ENCODE results near the gene MTAP.

The MTAP gene

GRCh38 chr9:21969011-21969940 is 166.8 kb downstream of the MTAP start:
- no peak for DNase-seq (ENCODE audit: low spot score)

- DNase-seq (ENCODE audit: low spot score), result no peak
These were observed 167.7 kb downstream of the MTAP start for GRCh38 chr9:21969951-21970799.

- no peak for DNase-seq (ENCODE audit: low spot score)
These were observed 168.6 kb downstream of the MTAP start for GRCh38 chr9:21970800-21971640.

- no peak for DNase-seq (ENCODE audit: low spot score)
These were observed 169.9 kb downstream of the MTAP start for GRCh38 chr9:21972361-21972760.

- no peak for DNase-seq (ENCODE audit: low spot score)
These were observed 171.9 kb downstream of the MTAP start for GRCh38 chr9:21974343-21974721.

GRCh38 chr9:21974722-21975409 is 172.4 kb downstream of the MTAP start:
- peak; percentile 25 for DNase-seq (ENCODE audit: low spot score)

- no peak for DNase-seq (ENCODE audit: low spot score)
These were observed 174.0 kb downstream of the MTAP start for GRCh38 chr9:21976334-21976875.

GRCh38 chr9:21982391-21982790 is 180.0 kb downstream of the MTAP start:
- DNase-seq (ENCODE audit: low spot score), result no peak

- no peak for DNase-seq (ENCODE audit: low spot score)
These were observed 180.6 kb downstream of the MTAP start for GRCh38 chr9:21982861-21983560.

GRCh38 chr9:21983561-21983935 is 181.1 kb downstream of the MTAP start:
- no peak for DNase-seq (ENCODE audit: low spot score)

GRCh38 chr9:21984101-21984500 is 181.7 kb downstream of the MTAP start:
- no peak for DNase-seq (ENCODE audit: low spot score)

- no peak for DNase-seq (ENCODE audit: low spot score)
These were observed 183.7 kb downstream of the MTAP start for GRCh38 chr9:21985964-21986667.
